SK-N-SH (cell line): ENCODE results near the gene IER2. TPM values are rescaled to one million over a fixed set of nuclear protein-coding genes. Genes with fewer than 3 reads are reported as not detected.
"Not testable (repeated sequence)": the region's sequence is repeated elsewhere in the genome, so short reads cannot be mapped to it uniquely, and the experiment has no call there.

Source experiments
- CTCF ChIA-PET: fragments of 300-600, 350-600 bp; formaldehyde crosslinking; extraction: SDS; loops from one replicate; lab custom pipeline; 2021; lab: Yijun Ruan, JAX
- POLR2A ChIA-PET: fragments of 350-600 bp; sonication (Branson Sonifier 250); formaldehyde crosslinking; extraction: SDS; loops from one replicate; lab custom pipeline; 2020; ENCODE audit warnings: antibody characterized with exemption, inconsistent platforms; lab: Yijun Ruan, JAX
- DNase-seq: peaks from one replicate; pipeline ENCODE4 v3.0.0; 2012
- H2AFZ ChIP-seq: fragments of 200-600 bp; sonication (generic); 2 replicates; pipeline ENCODE4 v1.8.1; 2016; ENCODE audit warnings: antibody characterized with exemption, mild to moderate bottlenecking, low read depth
- H3F3A ChIP-seq: fragments of 200-600 bp; sonication (generic); replicated peaks from 2 replicates; pipeline ENCODE3; 2016; ENCODE audit warnings: antibody characterized with exemption, mild to moderate bottlenecking; ENCODE audit not compliant: insufficient read depth
- H3K27ac ChIP-seq, 2 experiments: fragments of 200-500 bp in 1 of 2; fragments of 200-600 bp in 1 of 2; sonication (Bioruptor generic) in 1 of 2; sonication (generic), shearing (Covaris generic) in 1 of 2; 2 replicates each; pipeline versions ENCODE4 v1.5.1 to v1.6.1; 2014 to 2016; ENCODE audit warnings: low read depth in 2 of 2, inconsistent platforms in 1 of 2, low read length in 1 of 2, mild to moderate bottlenecking in 1 of 2, mixed read lengths in 1 of 2
- H3K27me3 ChIP-seq: fragments of 200-600 bp; sonication (generic), shearing (Covaris generic); 2 replicates; pipeline ENCODE4 v1.6.1; 2016; ENCODE audit warnings: mixed run types; ENCODE audit not compliant: insufficient read depth
- H3K36me3 ChIP-seq, 2 experiments: fragments of 200-500 bp in 1 of 2; fragments of 200-600 bp in 1 of 2; sonication (Bioruptor generic) in 1 of 2; sonication (generic) in 1 of 2; replicated peaks in 1 of 2; 2 replicates each; pipeline versions ENCODE3 to v1.5.1; 2014 to 2016; ENCODE audit warnings: low read length in 1 of 2, mild to moderate bottlenecking in 1 of 2; ENCODE audit not compliant: insufficient read depth in 2 of 2, control insufficient read depth in 1 of 2
- H3K4me1 ChIP-seq, 2 experiments: fragments of 200-500 bp in 1 of 2; fragments of 200-600 bp in 1 of 2; sonication (Bioruptor generic) in 1 of 2; sonication (generic), shearing (Covaris generic) in 1 of 2; 2 replicates each; pipeline versions ENCODE4 v1.5.1 to v1.6.1; 2014 to 2016; ENCODE audit warnings: low read depth in 1 of 2, low read length in 1 of 2, mixed run types in 1 of 2; ENCODE audit not compliant: insufficient read depth in 2 of 2, control insufficient read depth in 1 of 2
- H3K4me2 ChIP-seq: fragments of 200-600 bp; sonication (generic), shearing (Covaris generic); 2 replicates; pipeline ENCODE4 v1.6.1; 2017; ENCODE audit warnings: mixed run types
- H3K4me3 ChIP-seq, 2 experiments: fragments of 200-500 bp in 1 of 2; fragments of 200-600 bp in 1 of 2; sonication (Bioruptor generic) in 1 of 2; sonication (generic), shearing (Covaris generic) in 1 of 2; 2 replicates each; pipeline versions ENCODE4 v1.5.1 to v1.8.1; 2014 to 2016; ENCODE audit warnings: low read depth in 2 of 2, inconsistent platforms in 1 of 2, low read length in 1 of 2, mild to moderate bottlenecking in 1 of 2, mixed read lengths in 1 of 2, moderate library complexity in 1 of 2
- H3K79me2 ChIP-seq: fragments of 200-600 bp; sonication (generic); 2 replicates; pipeline ENCODE4 v1.8.1; 2017; ENCODE audit warnings: mild to moderate bottlenecking; ENCODE audit not compliant: insufficient read depth
- H3K9ac ChIP-seq: fragments of 200-600 bp; sonication (generic); 2 replicates; pipeline ENCODE4 v1.6.1; 2017; ENCODE audit warnings: mixed run types
- H3K9me2 ChIP-seq: fragments of 200-600 bp; sonication (generic); 2 replicates; pipeline ENCODE4 v1.6.1; 2017; ENCODE audit warnings: mixed run types
- H3K9me3 ChIP-seq: fragments of 200-600 bp; sonication (generic); 2 replicates; pipeline ENCODE4 v1.6.1; 2017; ENCODE audit warnings: mixed run types, mild to moderate bottlenecking, moderate library complexity
- H4K20me1 ChIP-seq: fragments of 200-600 bp; sonication (generic); 2 replicates; pipeline ENCODE4 v1.6.1; 2017; ENCODE audit warnings: mild to moderate bottlenecking, mixed run types; ENCODE audit not compliant: insufficient read depth
- GATA2 ChIP-seq: sonication (generic); formaldehyde crosslinking; IDR thresholded peaks from 2 replicates; pipeline ENCODE4 v1.5.0; 2020; ENCODE audit warnings: mild to moderate bottlenecking, missing genetic modification reagents
- MEF2A ChIP-seq: IDR thresholded peaks from 2 replicates; pipeline ENCODE4 v1.4.0; 2012; ENCODE audit warnings: low read depth, borderline replicate concordance
- MXI1 ChIP-seq: IDR thresholded peaks from 2 replicates; pipeline ENCODE4 v1.6.1; 2012; ENCODE audit warnings: mild to moderate bottlenecking, low read depth, low read length, improper control_type of control experiment
- NFIC ChIP-seq: IDR thresholded peaks from 2 replicates; pipeline ENCODE4 v1.4.0; 2012; ENCODE audit warnings: borderline replicate concordance
- RCOR1 ChIP-seq: fragments of 150-350 bp; IDR thresholded peaks from 2 replicates; pipeline ENCODE4 v1.6.1; 2017; ENCODE audit warnings: antibody characterized with exemption, low read length
- REST ChIP-seq: IDR thresholded peaks from 2 replicates; pipeline ENCODE4 v1.6.1; 2012; ENCODE audit warnings: mild to moderate bottlenecking, low read depth, low read length, moderate library complexity
- WGBS: methylation state at CpG from one replicate; pipeline ENCODE4 v1.1.6; 2017; ENCODE audit warnings: low lambda C conversion rate; 5-methylcytosine and 5-hydroxymethylcytosine counted together
- polyA plus RNA-seq, 3 experiments: library from polyadenylated mRNA; depleted of rRNA; stranded (reverse); fragments of >200 nt; gene quantifications; 2 replicates each; pipeline ENCODE4 v1.2.3, GENCODE V29; 2012
- TF ChIP-seq, protein P1 (sequence below): fragments of 150-350 bp; IDR thresholded peaks from 2 replicates; pipeline ENCODE4 v1.6.1; 2017; ENCODE audit warnings: antibody characterized with exemption, low read length, low read depth, borderline replicate concordance
- TF ChIP-seq, protein P2 (sequence below): IDR thresholded peaks from 2 replicates; pipeline ENCODE4 v1.4.0; 2012; ENCODE audit warnings: low read depth

Gene IER2
- polyA plus RNA-seq, 1 of the 3 experiments (the other 2 are of a cell fraction) = 115 TPM

GRCh38 chr19:13139633-13140311 lies 10.4 kb upstream of the IER2 start (continued):
- TF ChIP-seq, protein P1, sequence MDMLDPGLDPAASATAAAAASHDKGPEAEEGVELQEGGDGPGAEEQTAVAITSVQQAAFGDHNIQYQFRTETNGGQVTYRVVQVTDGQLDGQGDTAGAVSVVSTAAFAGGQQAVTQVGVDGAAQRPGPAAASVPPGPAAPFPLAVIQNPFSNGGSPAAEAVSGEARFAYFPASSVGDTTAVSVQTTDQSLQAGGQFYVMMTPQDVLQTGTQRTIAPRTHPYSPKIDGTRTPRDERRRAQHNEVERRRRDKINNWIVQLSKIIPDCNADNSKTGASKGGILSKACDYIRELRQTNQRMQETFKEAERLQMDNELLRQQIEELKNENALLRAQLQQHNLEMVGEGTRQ = no peak
- TF ChIP-seq, protein P2, sequence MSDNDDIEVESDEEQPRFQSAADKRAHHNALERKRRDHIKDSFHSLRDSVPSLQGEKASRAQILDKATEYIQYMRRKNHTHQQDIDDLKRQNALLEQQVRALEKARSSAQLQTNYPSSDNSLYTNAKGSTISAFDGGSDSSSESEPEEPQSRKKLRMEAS = no peak
- no peak for TF ChIP-seq RCOR1
- TF ChIP-seq MEF2A = no peak
- no peak for TF ChIP-seq REST

DNA sequence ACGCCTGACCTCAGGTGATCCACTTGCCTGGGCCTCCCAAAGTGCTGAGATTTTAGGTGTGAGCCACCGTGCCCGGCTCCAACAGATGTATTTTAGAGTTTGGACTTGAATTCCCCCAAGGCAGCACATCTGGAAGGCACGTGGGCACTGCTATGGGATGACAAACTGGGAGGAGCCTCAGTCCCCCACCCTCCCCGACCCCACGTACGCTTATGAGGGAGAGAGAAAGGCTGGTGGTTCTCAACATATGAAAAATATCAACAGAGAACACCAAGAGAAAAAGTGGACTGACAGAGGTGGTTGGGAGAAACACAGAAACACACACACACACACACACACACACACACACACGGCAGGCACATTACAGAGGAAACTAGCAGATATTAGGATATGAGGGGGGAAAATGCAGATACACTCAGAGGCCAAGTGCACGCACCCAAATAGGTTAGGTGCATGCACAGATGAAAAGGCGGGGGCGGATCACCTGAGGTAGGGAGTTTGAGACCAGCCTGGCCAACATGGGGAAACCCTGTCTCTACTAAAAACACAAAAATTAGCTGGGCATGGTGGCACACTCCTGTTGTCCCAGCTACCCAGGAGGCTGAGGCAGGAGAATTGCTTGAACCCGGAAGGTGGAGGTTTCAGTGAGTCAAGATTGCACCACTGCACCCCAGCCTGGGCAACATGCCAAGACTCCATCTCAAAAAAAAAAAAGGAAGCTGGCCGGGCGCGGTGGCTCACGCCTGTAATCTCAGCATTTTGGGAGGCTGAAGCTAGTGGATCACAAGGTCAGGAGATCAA lies 3.2 kb upstream of the IER2 start:
- ChIA-PET POLR2A (interaction anchor here (1.2 kb wide), 1 partner anchor 17 kb away, joined by 3 read pairs; no protein-coding TSS in a partner anchor), CTCF (interaction anchor here (0.6 to 1.2 kb wide), 3 partner anchors 53 to 310 kb away, joined by 3 to 5 read pairs (median 4); no protein-coding TSS in a partner anchor)
- DNase-seq = peak; percentile 67
- TF ChIP-seq, protein P2 = 0 out of 2 replicates have a peak, but pooled peaks have one; percentile 59
- TF ChIP-seq GATA2 (CRISPR knock-in tag) (no peak), MXI1 (peak; percentile 67; the same call in 1 of the 2 replicates), NFIC (peak; percentile 38; the same call in 1 of the 2 replicates)
- no peak overlapping the region for H3K4me2 ChIP-seq
- H3K4me1 ChIP-seq = peaks cover 0 to 4% of the 10 kb centered on the region in 2 experiments; a peak in 1 of 4 replicates
- H3K27ac ChIP-seq = no peak overlapping the region
- H4K20me1 ChIP-seq = no peaks in the 10 kb centered on the region
- no peaks in the 10 kb centered on the region for H3K9me3 ChIP-seq
- H3K36me3 ChIP-seq = peaks cover 6 to 14% of the 10 kb centered on the region in 2 experiments
- H3K79me2 ChIP-seq = peaks cover 37% of the 10 kb centered on the region
- 72% methylated on average over 14 of the region's 16 CpGs for WGBS
- H3K9me2 ChIP-seq = no peaks in the 10 kb centered on the region
- H2AFZ ChIP-seq = no peak overlapping the region
- H3K9ac ChIP-seq = no peak overlapping the region
- no peaks in the 10 kb centered on the region for H3K27me3 ChIP-seq
- peaks cover 14% of the 10 kb centered on the region for H3F3A ChIP-seq
- H3K4me3 ChIP-seq = no peak overlapping the region

DNA sequence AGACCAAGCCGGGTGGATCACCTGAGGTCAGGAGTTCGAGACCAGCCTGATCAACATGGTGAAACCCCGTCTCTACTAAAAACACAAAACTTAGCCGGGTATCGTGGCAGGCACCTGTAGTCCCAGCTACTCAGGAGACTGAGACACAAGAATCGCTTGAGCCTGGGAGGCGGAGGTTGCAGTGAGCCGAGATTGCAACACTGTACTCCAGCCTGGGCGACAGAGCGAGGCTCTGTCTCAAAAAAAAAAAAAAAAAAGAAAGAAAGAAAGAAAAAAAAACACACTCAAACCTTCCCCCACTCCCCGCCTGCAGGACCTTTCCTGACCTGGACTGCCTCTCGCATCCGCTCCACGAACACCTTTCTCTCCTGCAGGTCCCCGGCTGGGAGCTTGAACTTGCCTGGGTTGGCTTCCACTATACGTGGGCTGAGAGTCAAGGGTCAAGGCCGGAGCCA lies 1.0 kb upstream of the IER2 start:
- not testable (repeated sequence) for H3K4me1 ChIP-seq, DNase-seq, H3K9me3 ChIP-seq, H3F3A ChIP-seq, H3K9me2 ChIP-seq, H3K27me3 ChIP-seq
- Histone ChIP-seq H3K4me2 (peak overlapping the region; percentile 81), H3K79me2 (peaks cover 57% of the 10 kb centered on the region), H3K27ac (peak overlapping the region; percentile 95 to 99; a peak in 3 of 4 replicates), H2AFZ (peak overlapping the region; percentile 71; the same call in 1 of the 2 replicates), H3K9ac (peak overlapping the region; percentile 94; the same call in 1 of the 2 replicates), H3K4me3 (peak overlapping the region; percentile 83 to 94), H4K20me1 (peaks cover 13% of the 10 kb centered on the region), H3K36me3 (peaks cover 6 to 15% of the 10 kb centered on the region in 2 experiments)
- ChIA-PET POLR2A (interaction anchor here (0.9 to 2.8 kb wide), 5 partner anchors 10 to 196 kb away, joined by 3 to 24 read pairs (median 5); partner anchors contain the start of gene NACC1), CTCF (interaction anchor here (0.6 to 1.8 kb wide), 7 partner anchors 12 to 174 kb away, joined by 3 to 10 read pairs (median 5); no protein-coding TSS in a partner anchor)
- WGBS = 21% methylated on average over 11 of the region's 17 CpGs
